Heart left ventricle (tissue), 16 donors: ENCODE data around the gene TRIM22. TPM values are rescaled to one million over a fixed set of nuclear protein-coding genes. Genes with fewer than 3 reads are reported as not detected.

Experiments used
- ATAC-seq, 4 donors: fragments of 200-7000 bp; cut with Tn5 transposase; one replicate each; pipeline ENCODE4 v1.9.1; 2020 to 2022; ENCODE audit warnings: moderate library complexity in 4 of 4, mild to moderate bottlenecking in 3 of 4, moderate number of reproducible peaks in 1 of 4
- DNase-seq, 5 donors: peaks; one replicate each; pipeline ENCODE4 v3.0.0-alpha.2; 2020
- H3K27ac ChIP-seq, 12 donors: fragments of 200-600 bp; sonication (generic) in 4 of 12; one replicate each; pipeline versions ENCODE4 v1.5.0 to v1.8.0; 2016 to 2022; ENCODE audit warnings: mild to moderate bottlenecking in 2 of 12
- H3K27me3 ChIP-seq, 9 donors: fragments of 200-600 bp; sonication (generic) in 2 of 9; one replicate each; pipeline versions ENCODE4 v1.5.1 to v1.8.0; 2016 to 2022; ENCODE audit warnings: mild to moderate bottlenecking in 3 of 9
- H3K36me3 ChIP-seq, 9 donors: fragments of 200-600 bp; sonication (generic) in 2 of 9; one replicate each; pipeline versions ENCODE4 v1.5.0 to v1.8.0; 2018 to 2022; ENCODE audit warnings: mild to moderate bottlenecking in 2 of 9
- H3K4me1 ChIP-seq, 12 donors: fragments of 200-600 bp; sonication (generic) in 4 of 12; one replicate each; pipeline versions ENCODE4 v1.5.0 to v1.8.0; 2016 to 2022; ENCODE audit warnings: mild to moderate bottlenecking in 3 of 12
- H3K4me3 ChIP-seq, 12 donors: fragments of 200-600 bp; sonication (generic) in 4 of 12; one replicate each; pipeline versions ENCODE4 v1.5.0 to v1.8.0; 2017 to 2022; ENCODE audit warnings: mild to moderate bottlenecking in 9 of 12, moderate library complexity in 4 of 12
- H3K9me3 ChIP-seq, 12 donors: fragments of 200-600 bp; sonication (generic) in 4 of 12; one replicate each; pipeline versions ENCODE4 v1.5.0 to v1.8.0; 2016 to 2022; ENCODE audit warnings: mild to moderate bottlenecking in 1 of 12
- CTCF ChIP-seq, 12 donors: fragments of 200-600 bp; sonication (generic) in 4 of 12; IDR thresholded peaks; one replicate each; pipeline versions ENCODE4 v1.5.0 to v1.8.0; 2018 to 2022; ENCODE audit warnings: antibody characterized with exemption in 12 of 12, mild to moderate bottlenecking in 5 of 12
- POLR2A ChIP-seq, 2 donors: fragments of 450-650 bp; IDR thresholded peaks; one replicate each; pipeline ENCODE4 v1.6.1; 2017; ENCODE audit warnings: antibody characterized with exemption in 2 of 2, mild to moderate bottlenecking in 2 of 2, moderate library complexity in 2 of 2
- WGBS, 4 donors: extraction: QIAGEN DNeasy Blood & Tissue Kit in 2 of 4; methylation state at CpG; one replicate each; pipeline versions ENCODE4 v1.1.5 to v1.1.7; 2013 to 2018; 5-methylcytosine and 5-hydroxymethylcytosine counted together
- intact Hi-C, 10 donors: fragments of 100-400 bp; cut with DNase I; formaldehyde crosslinking; loops; one replicate each; pipeline versions ENCODE4 v1.11.1 to v1.14.2; 2022
- polyA plus RNA-seq, 2 donors: library from polyadenylated mRNA; stranded (reverse); fragments of 200-250 nt; gene quantifications; one replicate each; pipeline ENCODE4 v1.2.3, GENCODE V29; 2013
- total RNA-seq, 9 donors: library from RNA; depleted of rRNA in 2 of 9; stranded (reverse); fragments of >200 nt in 2 of 9; fragmentation: NEBNext Ultra II Directional in 3 of 9; extraction: Animal tissue kit (Norgen Biotek cat#: 25700) in 3 of 9; gene quantifications; one replicate each; pipeline versions ENCODE4 v1.1.0 to v1.2.4, GENCODE V29; 2016 to 2023
- donor health status: ischemic (EF 13 %, LVEDD 7.1; RV severe dilation, severe dysfunction).
- donor health status: healthy with polysubstance abuse.
- donor health status: DM: no; HTN: yes; CAD: no.
- donor health status: DM: no; HTN: no; CAD: no.
- donor health status: ischemic (EF 25% LVEDD 6.9; RV normal size, moderate dysfunction).
- donor health status: ischemic (EF 25% LVEDD 5.7; RV mildly dilated, moderate dysfunction).
- donor health status: healthy.
- donor health status: DM: yes; HTN: yes; CAD: no.
- donor health status: ischemic (EF 35%, LVEDD 5.7; RV mildly dilated, moderate dysfunction).
- donor health status: nonischemic (EF 11% LVEDD 7.7; RV severe dilation, severe dysfunction).
- donor health status: DM: yes; HTN: yes; CAD: no.
- donor health status: PGD.
- donor health status: ischemic (EF 29% LVEDD 5.4; RV normal size, mild dysfunction).
- donor health status: nonischemic (EF 23%, LVEDD 6.1; RV moderate dilation, normal function).

The TRIM22 gene
- total and polyA plus RNA-seq, 11 donors, result 9.2 to 83.0 (median 12.7) TPM

GRCh38 chr11:5737670-5738392 is 48.2 kb downstream of the TRIM22 start:
- TF ChIP-seq CTCF (IDR thresholded peaks at IDR 0.05), result no peak
- TF ChIP-seq POLR2A (IDR thresholded peaks at IDR 0.05), result no peak
- Histone ChIP-seq H3K4me1 (no peaks in the 10 kb centered on the region), H3K4me3 (no peak overlapping the region), H3K9me3 (peaks cover 0 to 21% (median 10%) of the 10 kb centered on the region in 12 donors), H3K36me3 (no peaks in the 10 kb centered on the region), H3K27me3 (no peaks in the 10 kb centered on the region), H3K27ac (no peak overlapping the region)
- ATAC-seq (no peak), DNase-seq (no peak)
- WGBS, 4 donors, result 66 to 89% (median 84%) methylated on average over 6 of the region's 6 CpGs
- intact Hi-C loops, result no loop called here

GRCh38 chr11:5738431-5738830 is 48.8 kb downstream of the TRIM22 start:
- Histone ChIP-seq H3K36me3 (no peaks in the 10 kb centered on the region), H3K9me3 (peaks cover 0 to 23% (median 10%) of the 10 kb centered on the region in 12 donors), H3K4me3 (no peak overlapping the region), H3K27ac (no peak overlapping the region), H3K4me1 (no peaks in the 10 kb centered on the region), H3K27me3 (no peaks in the 10 kb centered on the region)
- no peak for DNase-seq
- no peak for ATAC-seq
- WGBS, 4 donors, result 31 to 51% (median 36%) methylated on average over 1 of the region's 1 CpG
- intact Hi-C loops, result no loop called here
- no peak for TF ChIP-seq POLR2A (IDR thresholded peaks at IDR 0.05)
- no peak for TF ChIP-seq CTCF (IDR thresholded peaks at IDR 0.05)

GRCh38 chr11:5746614-5747013 is 57.0 kb downstream of the TRIM22 start:
- intact Hi-C loops, result no loop called here
- DNase-seq, result no peak

GRCh38 chr11:5749836-5750235 is 60.2 kb downstream of the TRIM22 start:
- Histone ChIP-seq H3K36me3 (no peaks in the 10 kb centered on the region), H3K4me3 (no peak overlapping the region), H3K27me3 (no peaks in the 10 kb centered on the region), H3K27ac (no peak overlapping the region), H3K4me1 (no peaks in the 10 kb centered on the region), H3K9me3 (peaks cover 0 to 6% (median 0%) of the 10 kb centered on the region in 12 donors)
- 70 to 79% (median 76%) methylated on average over 3 of the region's 3 CpGs for WGBS, 4 donors
- ATAC-seq, result no peak
- intact Hi-C loops, result no loop called here
- no peak for TF ChIP-seq CTCF (IDR thresholded peaks at IDR 0.05)
- TF ChIP-seq POLR2A (IDR thresholded peaks at IDR 0.05), result no peak
- no peak for DNase-seq

More at GRCh38 chr11:5746614-5747013, 57.0 kb downstream of the TRIM22 start:
- no peak for ATAC-seq
- no peak overlapping the region for H3K27ac ChIP-seq
- H3K9me3 ChIP-seq, result peaks cover 0 to 21% (median 5%) of the 10 kb centered on the region in 12 donors
- no peak overlapping the region for H3K4me3 ChIP-seq
- TF ChIP-seq POLR2A (IDR thresholded peaks at IDR 0.05), result no peak
- TF ChIP-seq CTCF (IDR thresholded peaks at IDR 0.05), result no peak
- H3K4me1 ChIP-seq, result no peaks in the 10 kb centered on the region
- H3K27me3 ChIP-seq, result no peaks in the 10 kb centered on the region
- H3K36me3 ChIP-seq, result no peaks in the 10 kb centered on the region
- 85 to 96% (median 89%) methylated on average over 2 to 3 of the region's 3 CpGs for WGBS, 4 donors
